ENCODE data around the gene FTSJ1. TPM values are rescaled to one million over a fixed set of nuclear protein-coding genes. Genes with fewer than 3 reads are reported as not detected.
"Not testable (repeated sequence)": the region's sequence is repeated elsewhere in the genome, so short reads cannot be mapped to it uniquely, and the experiment has no call there.

The FTSJ1 gene
- total RNA-seq, 1 experiment from 2014 or later, result 137 TPM

- peak; percentile 91 for DNase-seq (ENCODE audit: low read depth)
Observed at GRCh38 chrX:48521353-48522243, 45.6 kb downstream of the FTSJ1 start, which contains the start of gene EBP. Gene EBP (plus strand): TSS chrX:48521808. CDS start chrX:48523772, 1,964 bp downstream.

GRCh38 chrX:48522291-48522690, 46.3 kb downstream of the FTSJ1 start:
- no peak for DNase-seq (ENCODE audit: low read depth)

- DNase-seq (ENCODE audit: low read depth), result no peak
Observed at GRCh38 chrX:48523682-48524081, 47.7 kb downstream of the FTSJ1 start.

GRCh38 chrX:48525853-48526252, 49.9 kb downstream of the FTSJ1 start:
- DNase-seq (ENCODE audit: low read depth), result not testable (repeated sequence)

- peak; percentile 17 for DNase-seq (ENCODE audit: low read depth)
Observed at GRCh38 chrX:48530736-48531135, 54.7 kb downstream of the FTSJ1 start.

GRCh38 chrX:48531358-48531959, 55.5 kb downstream of the FTSJ1 start:
- peak; percentile 88 for DNase-seq (ENCODE audit: low read depth)

GRCh38 chrX:48532161-48532560, 56.2 kb downstream of the FTSJ1 start:
- no peak for DNase-seq (ENCODE audit: low read depth)

- DNase-seq (ENCODE audit: low read depth), result no peak
Observed at GRCh38 chrX:48533165-48533564, 57.2 kb downstream of the FTSJ1 start.

Other genes with a start within 250 kb of the FTSJ1 start
- gene SSX1, start 220.8 kb upstream of the FTSJ1 start, total RNA-seq (2014; rRNA removed; shearing (Covaris generic)), result 0.49 and 2.0 TPM in 2 replicates
- gene SSX3, start 119.5 kb upstream of the FTSJ1 start, total RNA-seq (2014; rRNA removed; shearing (Covaris generic)), result not detected in 2 replicates
- gene SSX4, start 92.7 kb upstream of the FTSJ1 start, total RNA-seq (2014; rRNA removed; shearing (Covaris generic)), result 0.36 TPM in 1 of 2 replicates, not detected in the other
- 0.36 TPM in 1 of 2 replicates, not detected in the other for gene SSX4B, start 64.2 kb upstream of the FTSJ1 start, total RNA-seq (2014; rRNA removed; shearing (Covaris generic))
- gene SLC38A5, start 5.9 kb upstream of the FTSJ1 start, total RNA-seq (2014; rRNA removed; shearing (Covaris generic)), result 0.24 and 0.98 TPM in 2 replicates
- 27.2 and 33.6 TPM in 2 replicates for gene PORCN, start 32.8 kb downstream of the FTSJ1 start, total RNA-seq (2014; rRNA removed; shearing (Covaris generic))
- gene EBP, start 45.6 kb downstream of the FTSJ1 start, total RNA-seq (2014; rRNA removed; shearing (Covaris generic)), result 135 and 174 TPM in 2 replicates
- 5.9 and 7.4 TPM in 2 replicates for gene TBC1D25, start 63.5 kb downstream of the FTSJ1 start, total RNA-seq (2014; rRNA removed; shearing (Covaris generic))
- 200 and 208 TPM in 2 replicates for gene RBM3, start 98.3 kb downstream of the FTSJ1 start, total RNA-seq (2014; rRNA removed; shearing (Covaris generic))
- gene WDR13, start 121.3 kb downstream of the FTSJ1 start, total RNA-seq (2014; rRNA removed; shearing (Covaris generic)), result 62.4 and 74.1 TPM in 2 replicates
- 0.84 and 1.5 TPM in 2 replicates for gene WAS, start 207.6 kb downstream of the FTSJ1 start, total RNA-seq (2014; rRNA removed; shearing (Covaris generic))
- 22.3 and 27.0 TPM in 2 replicates for gene SUV39H1, start 220.5 kb downstream of the FTSJ1 start, total RNA-seq (2014; rRNA removed; shearing (Covaris generic))

All from RPMI7951 (cell line).